HG03097 (cell line): ENCODE measurements around the gene RNF213.
"Not testable (repeated sequence)": the region's sequence is repeated elsewhere in the genome, so short reads cannot be mapped to it uniquely, and the experiment has no call there.

Experiments
- ATAC-seq: cut with Tn5 transposase; IDR thresholded peaks from one replicate; pipeline ENCODE4 v1.9.1; 2021; ENCODE audit not compliant: unreplicated experiment, low FRiP score

The RNF213 gene

GRCh38 chr17:80248894-80249710, 11.6 kb upstream of the RNF213 start:
- no peak for ATAC-seq

- no peak for ATAC-seq
Measured at GRCh38 chr17:80251966-80252365, 8.7 kb upstream of the RNF213 start.

- no peak for ATAC-seq
Measured at GRCh38 chr17:80252871-80253270, 7.8 kb upstream of the RNF213 start.

- ATAC-seq = no peak
Measured at GRCh38 chr17:80253631-80254395, 6.8 kb upstream of the RNF213 start.

- ATAC-seq = peak; percentile 54
Measured at GRCh38 chr17:80254396-80255251, 6.0 kb upstream of the RNF213 start.

- no peak for ATAC-seq
Measured at GRCh38 chr17:80256034-80256350, 4.7 kb upstream of the RNF213 start.

- ATAC-seq = no peak
Measured at GRCh38 chr17:80257716-80258213, 2.9 kb upstream of the RNF213 start.

GRCh38 chr17:80258296-80258695, 2.4 kb upstream of the RNF213 start:
- ATAC-seq = not testable (repeated sequence)

- no peak for ATAC-seq
Measured at GRCh38 chr17:80259457-80260068, 1.1 kb upstream of the RNF213 start.

GRCh38 chr17:80260069-80260535, 550 bp upstream of the RNF213 start:
- ATAC-seq = peak; percentile 30

GRCh38 chr17:80261159-80261894, 675 bp downstream of the RNF213 start:
- no peak for ATAC-seq

GRCh38 chr17:80261895-80262279, 1.2 kb downstream of the RNF213 start:
- no peak for ATAC-seq

GRCh38 chr17:80262291-80262690, 1.6 kb downstream of the RNF213 start:
- ATAC-seq = no peak

GRCh38 chr17:80262775-80263244, 2.2 kb downstream of the RNF213 start:
- ATAC-seq = no peak

- ATAC-seq = peak; percentile 38
Measured at GRCh38 chr17:80263253-80264204, 2.9 kb downstream of the RNF213 start.

- no peak for ATAC-seq
Measured at GRCh38 chr17:80264205-80265075, 3.8 kb downstream of the RNF213 start.

GRCh38 chr17:80265205-80266068, 4.8 kb downstream of the RNF213 start:
- ATAC-seq = no peak
